Limb (tissue), 2 donors: ENCODE data around the gene FGD5.

Experiments used
- DNase-seq, 2 donors: peaks; one replicate each; pipeline ENCODE4 v3.0.0-alpha.2; 2016; ENCODE audit errors: extremely low spot score in 2 of 2

FGD5 gene, protein sequence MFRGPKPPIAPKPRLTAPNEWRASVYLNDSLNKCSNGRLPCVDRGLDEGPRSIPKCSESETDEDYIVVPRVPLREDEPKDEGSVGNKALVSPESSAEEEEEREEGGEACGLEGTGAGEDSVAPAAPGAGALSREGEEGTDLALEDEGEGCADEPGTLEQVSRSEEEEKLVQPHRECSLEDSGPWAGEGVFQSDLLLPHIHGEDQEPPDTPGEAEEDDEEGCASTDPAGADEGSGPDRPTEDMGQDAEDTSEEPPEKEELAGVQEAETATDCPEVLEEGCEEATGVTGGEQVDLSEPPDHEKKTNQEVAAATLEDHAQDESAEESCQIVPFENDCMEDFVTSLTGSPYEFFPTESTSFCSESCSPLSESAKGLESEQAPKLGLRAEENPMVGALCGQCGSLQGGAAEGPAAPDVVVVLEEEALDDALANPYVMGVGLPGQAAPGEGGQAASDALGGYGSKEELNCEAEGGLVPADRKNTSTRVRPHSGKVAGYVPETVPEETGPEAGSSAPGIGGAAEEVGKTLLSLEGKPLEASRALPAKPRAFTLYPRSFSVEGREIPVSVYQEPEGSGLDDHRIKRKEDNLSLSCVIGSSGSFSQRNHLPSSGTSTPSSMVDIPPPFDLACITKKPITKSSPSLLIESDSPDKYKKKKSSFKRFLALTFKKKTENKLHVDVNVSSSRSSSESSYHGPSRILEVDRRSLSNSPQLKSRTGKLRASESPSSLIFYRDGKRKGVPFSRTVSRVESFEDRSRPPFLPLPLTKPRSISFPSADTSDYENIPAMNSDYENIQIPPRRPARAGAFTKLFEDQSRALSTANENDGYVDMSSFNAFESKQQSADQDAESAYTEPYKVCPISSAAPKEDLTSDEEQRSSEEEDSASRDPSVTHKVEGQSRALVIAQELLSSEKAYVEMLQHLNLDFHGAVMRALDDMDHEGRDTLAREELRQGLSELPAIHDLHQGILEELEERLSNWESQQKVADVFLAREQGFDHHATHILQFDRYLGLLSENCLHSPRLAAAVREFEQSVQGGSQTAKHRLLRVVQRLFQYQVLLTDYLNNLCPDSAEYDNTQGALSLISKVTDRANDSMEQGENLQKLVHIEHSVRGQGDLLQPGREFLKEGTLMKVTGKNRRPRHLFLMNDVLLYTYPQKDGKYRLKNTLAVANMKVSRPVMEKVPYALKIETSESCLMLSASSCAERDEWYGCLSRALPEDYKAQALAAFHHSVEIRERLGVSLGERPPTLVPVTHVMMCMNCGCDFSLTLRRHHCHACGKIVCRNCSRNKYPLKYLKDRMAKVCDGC (N-terminal part only)

DNA sequence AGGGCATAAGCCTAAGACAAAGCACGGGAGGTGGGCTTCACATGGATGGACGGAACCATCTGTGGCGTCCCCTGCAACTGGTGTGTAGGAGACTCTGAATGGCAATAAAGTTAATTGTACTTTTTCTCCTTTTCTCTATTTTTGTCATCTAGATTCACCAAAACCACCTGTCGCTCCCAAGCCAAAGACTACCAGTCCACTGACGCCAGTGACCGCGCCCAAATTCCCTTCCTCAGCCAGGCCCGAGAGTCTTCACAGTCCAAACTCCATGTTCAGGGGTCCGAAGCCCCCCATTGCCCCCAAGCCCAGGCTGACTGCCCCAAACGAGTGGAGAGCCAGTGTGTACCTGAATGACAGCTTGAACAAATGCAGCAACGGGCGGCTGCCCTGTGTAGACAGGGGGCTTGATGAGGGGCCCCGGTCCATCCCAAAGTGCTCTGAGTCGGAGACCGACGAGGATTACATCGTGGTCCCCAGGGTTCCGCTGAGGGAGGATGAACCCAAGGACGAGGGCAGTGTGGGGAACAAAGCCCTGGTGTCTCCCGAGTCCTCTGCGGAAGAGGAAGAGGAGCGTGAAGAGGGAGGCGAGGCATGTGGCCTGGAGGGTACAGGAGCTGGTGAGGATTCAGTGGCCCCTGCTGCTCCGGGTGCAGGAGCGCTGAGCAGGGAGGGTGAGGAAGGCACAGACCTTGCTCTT lies at the start of gene FGD5:
Gene FGD5, plus strand, starts transcription at position 159 of the 697 bp plus-strand sequence. Its CDS starts 110 bp downstream, at position 269.
- DNase-seq: no peak

DNA sequence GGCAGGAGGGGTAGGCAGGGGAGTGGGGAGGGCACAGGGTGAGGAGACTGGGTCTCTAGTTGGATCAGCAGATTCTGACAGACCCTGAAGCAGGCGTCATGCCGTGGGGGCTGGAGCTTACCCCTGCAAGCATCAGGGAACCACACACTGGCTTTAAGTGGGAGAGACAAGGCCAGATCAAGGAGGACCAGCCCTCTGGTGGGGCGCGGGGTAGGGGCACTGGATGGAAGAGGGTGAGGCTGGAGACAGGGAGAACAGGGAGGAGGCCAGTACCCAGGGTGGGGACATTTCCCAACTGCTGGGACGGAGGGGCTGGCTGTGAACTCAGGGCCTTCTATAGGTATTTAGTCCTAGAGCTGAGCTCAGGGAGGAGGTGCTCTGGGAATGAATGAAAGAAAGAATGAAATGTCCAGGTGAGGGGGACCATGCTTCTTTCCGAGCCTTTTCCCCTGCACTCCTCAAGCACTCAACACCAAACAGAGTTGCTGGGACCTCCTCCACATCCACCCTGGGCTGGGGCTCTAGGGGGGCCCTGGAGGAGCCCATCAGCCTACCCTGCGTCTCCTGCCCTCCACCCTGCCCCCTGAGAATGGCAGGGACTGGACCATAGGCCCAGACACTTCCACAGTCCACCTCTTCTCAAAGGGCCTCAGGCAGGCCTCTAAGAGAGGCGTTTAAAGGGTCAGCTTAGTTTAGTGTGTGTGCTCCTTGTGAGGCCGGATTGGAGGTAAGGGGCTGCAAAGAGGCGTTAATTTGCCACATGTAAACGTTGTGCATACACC lies 49.0 kb upstream of the FGD5 start:
- DNase-seq: peak in 1 of 2 donors; percentile 7

DNA sequence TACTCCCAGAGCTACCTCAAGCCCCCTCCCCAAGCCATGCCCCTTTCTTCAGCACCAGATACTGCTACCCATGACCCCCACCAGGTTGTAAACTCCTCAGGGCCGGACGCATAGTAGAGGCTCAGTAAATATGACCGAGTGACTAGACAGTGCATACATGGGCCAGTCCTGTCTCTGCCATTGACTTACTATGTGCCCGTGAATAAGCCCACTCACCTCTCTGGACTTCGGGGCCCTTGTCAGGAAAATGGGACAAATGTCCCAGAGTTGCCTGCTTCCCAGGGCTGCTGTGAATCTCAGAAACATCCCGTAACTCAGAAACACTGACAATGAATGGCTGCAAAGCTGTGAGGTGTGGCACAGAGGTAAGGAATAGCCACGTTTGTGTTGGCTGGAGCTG lies 48.2 kb upstream of the FGD5 start:
- no peak for DNase-seq

DNA sequence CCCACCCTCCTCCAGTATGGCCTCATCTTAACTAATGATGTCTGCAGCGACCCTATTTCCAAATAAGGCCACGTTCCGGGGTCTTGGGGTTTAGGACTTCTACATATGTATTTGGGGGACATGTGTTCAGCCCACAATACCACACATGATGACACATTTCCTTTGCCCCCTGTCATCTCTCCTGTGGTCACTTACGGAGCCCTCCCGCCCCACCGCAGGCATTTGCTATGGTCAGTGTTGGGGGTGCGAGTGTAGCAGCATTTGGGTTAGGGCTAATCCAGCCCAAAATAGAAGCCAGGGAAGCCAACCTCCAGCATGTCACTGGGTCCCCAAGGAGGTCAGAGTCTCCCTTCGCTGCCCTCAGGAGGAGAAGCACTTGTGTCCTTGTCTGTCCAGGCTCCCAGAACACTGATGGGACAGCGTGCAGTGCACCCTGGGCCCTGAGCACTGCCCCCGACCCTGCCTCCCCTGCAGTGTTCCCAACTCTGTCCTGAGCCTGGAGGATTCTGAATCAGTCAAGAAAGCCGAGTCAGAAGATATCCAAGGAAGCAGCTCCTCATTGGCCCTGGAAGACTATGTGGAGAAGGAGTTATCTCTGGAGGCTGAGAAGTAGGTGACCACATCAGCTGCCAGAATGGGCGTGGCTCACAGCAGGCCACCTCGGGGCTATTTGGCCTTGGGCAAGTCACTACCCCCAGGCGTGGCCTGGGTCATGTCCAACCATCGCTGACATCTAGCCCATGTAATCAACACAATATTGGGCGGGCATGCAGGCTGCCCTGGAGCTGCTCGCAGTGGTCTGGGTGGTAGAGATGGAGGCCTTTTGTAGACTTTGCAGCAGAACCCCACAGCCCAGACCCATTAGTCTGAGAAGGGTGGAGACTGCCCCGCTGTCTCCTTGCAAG lies 46.9 kb upstream of the FGD5 start:
- DNase-seq: peak in 1 of 2 donors; percentile 19

DNA sequence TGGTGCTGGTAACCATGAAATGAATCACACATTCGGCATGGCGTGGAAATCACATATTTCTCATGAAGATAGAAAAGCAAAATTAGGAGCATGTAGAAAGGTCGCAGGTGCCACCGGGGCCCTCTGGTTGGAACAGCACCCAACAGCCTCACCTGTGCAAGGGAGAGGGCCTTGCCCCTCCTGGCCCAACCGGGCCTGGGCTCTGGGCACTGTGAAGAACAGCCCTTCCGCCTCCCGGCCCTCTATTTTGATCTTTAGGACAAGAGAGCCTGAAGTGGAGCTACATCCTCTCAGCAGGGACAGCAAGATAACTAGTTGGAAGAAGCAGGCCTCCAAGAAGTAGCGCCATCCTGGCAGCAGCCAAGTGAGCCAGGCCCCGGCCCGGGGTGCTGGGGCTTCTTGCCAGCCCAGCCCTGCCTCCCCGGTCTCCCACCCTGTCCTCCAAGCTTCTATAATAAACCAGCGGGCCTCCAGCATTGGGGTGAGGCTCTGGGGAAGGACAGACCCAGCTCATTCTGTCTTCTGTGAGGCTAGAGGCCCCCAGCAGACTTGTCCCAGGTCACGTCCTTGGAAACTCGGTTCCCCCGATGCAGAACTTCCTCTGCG lies 46.1 kb upstream of the FGD5 start:
- DNase-seq: peak in 1 of 2 donors; percentile 9

DNA sequence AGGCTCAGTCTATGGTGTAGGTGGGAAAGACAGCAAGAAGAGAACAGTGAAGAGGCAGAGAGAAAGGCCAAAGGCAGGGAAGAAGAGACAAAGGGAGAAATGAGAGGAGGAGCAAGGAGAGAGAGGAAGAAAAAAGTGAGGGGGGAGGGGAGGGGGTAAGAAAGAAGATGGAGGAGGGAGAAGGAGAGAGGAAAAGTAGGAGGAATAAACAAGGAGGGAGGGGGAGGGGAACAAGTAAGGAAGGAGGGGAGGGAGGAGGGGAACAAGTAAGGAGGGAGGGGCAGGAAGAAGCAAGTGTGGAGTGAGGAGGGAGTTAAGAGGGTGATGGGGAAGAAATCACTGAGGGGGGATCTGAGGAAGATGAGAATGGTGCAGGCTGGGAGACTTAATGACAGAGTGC lies 45.5 kb upstream of the FGD5 start:
- no peak for DNase-seq

DNA sequence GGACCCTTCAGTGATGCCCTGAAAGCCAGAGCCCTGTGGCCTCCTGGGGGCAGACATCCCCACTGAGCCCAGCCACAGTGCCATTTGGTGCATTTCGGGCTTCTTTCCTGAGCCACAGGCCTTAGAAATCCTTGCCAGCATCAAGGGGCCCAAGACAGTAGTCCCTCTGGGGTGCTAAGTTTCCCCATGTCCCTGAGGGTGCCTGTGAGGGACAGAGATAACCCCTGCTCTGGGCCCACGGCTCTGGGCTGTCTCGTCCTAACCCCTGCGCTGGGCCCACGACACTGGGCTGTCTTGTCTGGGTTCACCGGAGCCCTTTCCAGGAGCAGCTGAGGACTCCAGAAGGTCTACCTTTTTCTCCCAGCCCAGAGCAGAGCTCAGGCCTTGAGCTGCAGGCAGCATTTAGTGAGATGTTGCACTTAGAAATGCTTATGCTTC lies 45.1 kb upstream of the FGD5 start:
- peak in 1 of 2 donors; percentile 6 for DNase-seq

DNA sequence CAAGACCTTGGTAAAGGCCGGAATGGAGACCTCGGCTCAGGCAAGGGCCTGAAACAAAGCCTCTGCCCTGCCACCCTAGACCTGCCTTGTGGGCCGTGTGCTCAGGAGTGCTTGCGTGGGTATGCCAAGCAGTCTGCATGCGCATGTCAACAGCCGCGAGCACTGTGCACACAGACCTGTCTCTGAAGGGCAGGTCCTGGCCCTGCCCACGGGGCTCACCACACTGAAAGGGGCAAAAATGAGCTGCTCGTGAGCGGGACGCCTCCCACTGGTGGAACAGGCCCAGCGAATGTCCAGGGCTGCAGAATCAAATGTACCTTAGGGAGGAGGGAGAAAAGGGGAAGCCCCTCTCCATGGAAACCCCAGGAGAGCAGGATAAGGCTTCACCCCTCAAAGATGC lies 44.3 kb upstream of the FGD5 start:
- DNase-seq: peak in 1 of 2 donors; percentile 14

DNA sequence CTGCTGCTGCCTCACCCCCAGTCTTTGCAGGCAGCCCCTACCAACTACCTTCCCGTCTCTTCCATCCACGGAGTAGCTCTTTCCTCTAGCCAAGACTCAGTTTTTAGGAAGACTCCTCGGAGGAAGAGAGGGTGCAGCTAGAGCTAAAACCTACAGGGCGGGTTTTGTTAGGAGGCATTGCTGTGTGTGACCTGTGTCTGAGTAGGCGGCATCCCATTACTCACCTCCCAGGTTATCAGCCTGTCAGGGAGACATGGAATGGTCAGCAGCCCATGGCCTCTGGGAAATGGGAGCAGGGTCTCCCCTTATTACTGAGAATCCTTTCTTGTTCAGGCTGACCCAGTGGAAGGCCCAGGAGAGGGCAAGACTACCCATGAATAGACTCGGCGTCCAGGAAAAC lies 43.8 kb upstream of the FGD5 start:
- no peak for DNase-seq

DNA sequence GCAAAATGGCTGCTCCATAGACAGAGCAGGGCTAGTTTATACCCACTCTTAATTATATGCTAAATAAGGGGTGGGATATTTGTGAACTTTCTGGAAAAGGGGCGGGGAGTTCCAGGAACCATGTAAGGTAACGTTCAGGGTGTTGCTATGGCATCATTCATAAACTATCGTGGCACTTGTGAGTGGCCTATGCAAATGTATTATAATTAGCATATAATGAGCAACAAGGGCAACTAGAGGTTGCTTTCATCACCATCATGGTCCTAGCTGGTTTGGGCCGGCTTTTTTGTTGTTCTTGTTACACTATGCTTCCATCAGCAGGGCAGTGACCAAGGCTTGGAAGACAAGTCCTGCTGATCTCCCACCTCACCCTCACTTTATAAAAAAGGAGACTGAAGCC lies 43.2 kb upstream of the FGD5 start:
- no peak for DNase-seq

DNA sequence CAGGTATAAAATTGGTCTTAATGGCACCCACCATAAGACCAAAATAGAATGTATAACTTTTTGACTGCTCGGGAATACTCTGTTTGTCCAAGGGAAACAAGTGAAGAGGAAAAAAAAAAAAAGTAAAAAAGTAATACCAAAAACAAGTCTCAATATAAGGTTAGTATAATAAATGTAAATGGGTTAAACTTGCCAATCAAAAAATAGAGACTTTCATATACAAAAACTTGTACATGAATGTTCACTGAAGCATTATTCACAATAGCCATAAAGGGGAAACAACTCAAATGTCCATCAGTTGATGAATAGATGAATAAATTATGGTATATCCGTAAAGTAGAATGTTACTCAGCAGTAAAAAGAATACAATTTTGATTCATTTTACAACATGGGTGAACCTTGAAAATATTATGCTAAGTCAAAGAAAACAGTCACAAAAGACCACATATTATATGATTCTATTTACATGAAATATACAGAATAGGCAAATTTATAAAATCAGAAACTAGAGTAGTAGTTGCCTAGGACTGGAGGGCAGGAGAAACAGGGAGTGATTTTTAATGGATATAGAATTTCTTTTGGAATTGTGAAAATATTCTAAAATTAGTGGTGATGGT lies 39.6 kb upstream of the FGD5 start:
- no peak for DNase-seq

DNA sequence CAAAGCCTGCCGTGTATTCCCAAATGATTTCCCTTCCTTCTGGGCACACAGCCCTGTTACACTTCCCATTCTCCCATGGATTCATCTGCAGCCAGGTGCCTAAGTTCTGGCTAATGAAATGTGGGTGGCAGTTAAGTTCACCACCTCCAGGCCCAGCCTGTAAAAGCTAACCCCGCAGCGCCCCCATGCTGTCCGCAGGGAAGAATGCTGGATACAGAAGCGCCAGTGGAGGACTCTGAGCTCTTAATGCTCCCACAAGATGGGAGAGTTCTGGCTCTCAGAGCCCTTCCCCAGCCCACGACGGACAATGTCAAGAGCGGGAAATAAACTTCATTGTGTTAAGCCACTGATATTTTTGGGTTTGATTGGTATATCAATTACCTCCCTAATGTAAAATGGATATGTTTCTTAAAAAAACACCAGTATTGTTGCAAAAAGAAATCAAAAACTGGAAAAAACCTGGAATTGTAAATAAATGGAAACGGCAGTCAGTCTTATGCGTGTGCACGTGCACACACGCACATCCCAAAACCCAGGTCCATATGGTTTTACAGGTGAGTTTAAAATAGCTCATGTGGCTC lies 37.7 kb upstream of the FGD5 start:
- DNase-seq: no peak

DNA sequence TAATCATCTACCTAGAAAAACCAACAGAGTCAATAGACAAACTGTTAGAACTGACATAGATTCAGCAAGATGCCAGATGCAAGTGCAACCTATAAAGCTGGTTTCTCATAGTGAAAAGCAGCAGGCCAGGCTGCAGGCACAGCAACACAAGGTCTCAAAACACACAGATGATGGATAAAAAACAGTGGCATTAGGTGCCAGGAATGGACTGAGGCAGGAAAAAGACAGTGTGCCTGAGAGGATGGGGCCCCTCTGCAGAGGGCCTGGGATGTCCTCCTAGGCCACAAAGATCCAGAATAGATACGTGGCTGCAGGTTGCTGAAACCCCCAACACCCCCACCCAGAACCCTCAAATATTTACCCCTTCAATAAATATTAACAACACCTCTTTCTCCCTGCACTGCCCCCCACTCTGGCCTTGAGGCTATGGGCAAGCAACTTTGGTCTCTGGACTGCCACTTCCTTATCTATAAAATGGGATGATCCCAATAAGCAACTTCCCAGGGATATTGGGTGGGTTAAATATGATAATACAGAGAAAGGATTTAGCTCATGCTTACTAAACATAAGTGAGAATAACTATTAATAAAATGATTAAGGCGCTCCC lies 35.2 kb upstream of the FGD5 start:
- no peak for DNase-seq

DNA sequence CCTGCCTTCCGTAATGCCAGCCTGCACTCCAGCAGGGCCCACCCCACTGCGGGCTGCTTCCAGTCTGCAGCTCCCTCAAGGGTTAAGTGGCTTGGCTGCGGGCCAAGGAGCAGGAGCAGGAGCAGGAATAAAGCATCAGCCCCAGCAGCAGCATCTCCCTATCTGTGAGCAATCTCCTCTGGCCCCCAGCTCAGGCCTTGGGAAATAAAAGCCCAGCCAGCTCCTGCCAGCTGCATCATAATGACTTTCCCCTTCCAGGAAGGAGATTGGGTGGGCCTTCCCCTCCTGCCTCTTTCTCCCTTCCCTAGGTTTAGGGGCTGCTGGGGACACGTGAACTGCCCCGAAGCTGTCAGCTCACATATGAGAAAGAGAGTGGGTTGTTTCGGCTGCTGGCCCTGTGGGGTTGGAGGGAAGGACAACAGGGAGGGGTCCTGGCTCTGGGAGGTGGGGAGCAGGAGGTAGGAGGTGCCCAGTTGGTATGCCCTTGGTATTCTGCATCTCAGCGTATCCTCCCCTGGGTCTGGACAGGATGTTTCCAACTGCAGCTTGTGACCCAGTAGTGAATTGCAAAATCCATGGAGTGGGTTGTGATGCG lies 34.6 kb upstream of the FGD5 start:
- DNase-seq: peak in 1 of 2 donors; percentile 69

DNA sequence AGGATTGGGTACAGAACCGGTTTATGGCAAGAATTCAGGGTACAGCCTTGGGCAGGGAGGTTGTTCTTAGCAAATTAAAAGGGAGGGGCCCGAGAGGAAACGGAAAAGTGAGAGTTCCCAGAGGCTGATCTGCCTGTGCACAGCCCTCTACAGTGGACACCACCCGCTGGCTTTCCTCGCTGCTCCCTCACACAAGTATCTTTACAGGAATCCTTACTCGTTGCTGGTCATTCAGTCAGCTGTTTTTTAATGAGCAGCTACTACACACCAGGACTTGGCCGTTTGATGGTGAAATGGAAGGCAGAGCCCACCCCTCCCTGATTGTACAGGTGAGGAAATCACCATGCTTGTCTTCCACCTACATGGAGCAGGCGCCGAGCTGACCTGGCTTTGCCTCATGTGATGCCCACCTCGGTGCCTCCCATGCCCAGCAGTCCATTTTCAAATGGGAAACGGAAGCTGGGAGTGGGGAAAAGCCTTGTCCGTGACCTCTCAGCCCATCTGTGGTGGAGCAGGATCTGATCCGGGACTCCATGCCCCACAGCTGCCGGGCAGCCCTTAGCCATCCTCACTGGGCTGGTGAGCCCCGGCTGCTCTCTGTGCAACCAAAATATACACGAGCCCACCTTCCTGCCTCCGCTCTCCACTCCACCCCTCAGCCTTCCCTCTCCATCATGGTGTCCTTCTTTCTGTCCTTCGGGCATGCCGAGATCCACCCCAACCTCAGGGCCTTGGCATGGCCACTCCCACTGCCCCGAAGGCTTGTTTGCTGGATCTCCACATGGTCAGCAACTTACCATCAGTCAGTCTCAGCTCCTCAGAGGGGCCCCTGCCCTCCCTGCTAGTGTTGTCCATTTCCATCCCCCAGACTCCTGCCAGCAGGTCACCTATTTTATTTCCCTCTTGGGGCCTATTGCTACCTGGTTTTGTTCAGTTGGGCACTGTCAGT lies 33.3 kb upstream of the FGD5 start:
- DNase-seq: no peak

DNA sequence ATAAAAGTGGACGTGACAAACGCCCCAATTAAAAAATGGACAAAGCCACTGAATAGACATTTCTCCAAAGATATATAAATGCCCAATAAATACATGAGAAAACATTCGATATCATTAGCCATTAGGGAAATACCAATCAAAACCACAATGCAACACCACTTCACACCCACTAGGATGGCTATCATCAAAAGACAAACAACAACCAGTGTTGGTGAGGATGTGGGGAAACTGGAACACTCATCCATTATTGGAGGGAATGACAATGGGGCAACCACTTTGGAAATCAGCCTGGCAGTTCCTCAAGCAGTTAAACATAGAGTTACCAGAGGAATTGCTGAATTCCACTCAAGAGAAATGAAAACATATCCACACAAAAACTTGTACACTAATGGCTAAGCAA lies 32.4 kb upstream of the FGD5 start:
- no peak for DNase-seq
